ENCODE measurements around the gene RAMAC. TPM values are rescaled to one million over a fixed set of nuclear protein-coding genes. Genes with fewer than 3 reads are reported as not detected.
A peak's percentile ranks its signal among the peaks of the same experiment; 100 is the strongest.
"Not testable (repeated sequence)": the region's sequence is repeated elsewhere in the genome, so short reads cannot be mapped to it uniquely, and the experiment has no call there.

The RAMAC gene
- total RNA-seq, 1 experiment from 2014 or later = 43.3 TPM

DNA sequence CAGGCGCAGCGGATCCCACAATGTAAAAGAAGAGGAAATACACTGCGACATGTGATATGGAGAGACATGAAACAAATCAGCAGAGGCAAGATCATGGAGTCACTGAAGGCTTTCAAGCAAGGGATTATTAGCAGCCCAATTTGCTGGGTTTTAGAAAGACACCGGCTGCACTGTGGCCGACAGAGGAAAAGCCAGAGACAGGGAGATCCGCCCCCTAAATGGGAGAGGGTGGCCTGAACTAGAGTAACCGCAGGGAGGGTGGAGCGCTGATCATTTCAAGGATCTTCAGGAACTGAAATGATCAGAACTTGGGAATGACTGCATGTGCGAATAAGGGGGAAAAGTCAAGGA is 26.0 kb downstream of the RAMAC start:
- Histone ChIP-seq H3K27me3 (replicated peaks) (no peaks in the 10 kb centered on the region), H3K36me3 (peaks cover 36% of the 10 kb centered on the region), H3K4me1 (replicated peaks) (peaks cover 13% of the 10 kb centered on the region), H3K27ac (peak overlapping the region; percentile 10; the same call in 1 of the 2 replicates), H3K4me3 (peak overlapping the region; percentile 90), H3K9me3 (replicated peaks) (0 out of 2 replicates have a peak, but pooled peaks cover 3% of the 10 kb centered on the region)
- DNase-seq (ENCODE audit: low read depth in 1 of 2, low spot score in 2 of 2) = peak in 1 of 2 experiments; percentile 36

DNA sequence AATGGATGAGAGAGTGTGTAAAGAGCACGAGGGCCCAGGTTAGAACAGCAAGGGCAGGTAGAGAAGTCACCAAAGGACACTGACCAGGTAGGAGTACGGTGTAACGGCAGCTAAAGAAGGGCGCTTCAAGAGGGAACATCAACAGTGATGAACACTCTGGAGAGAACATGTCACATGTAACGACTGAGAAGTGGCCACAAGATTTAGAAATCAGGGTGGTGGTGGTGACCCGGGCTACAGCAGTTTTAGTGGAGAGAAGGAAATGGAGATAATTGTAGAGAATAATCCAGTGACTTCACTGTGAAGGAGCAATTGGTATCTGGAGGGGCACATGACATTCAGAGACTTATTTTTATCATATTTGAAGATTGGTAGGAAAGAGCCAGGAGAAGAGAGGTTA is 26.6 kb downstream of the RAMAC start:
- peaks cover 13% of the 10 kb centered on the region for H3K4me1 ChIP-seq (replicated peaks)
- no peak overlapping the region for H3K27ac ChIP-seq
- 0 out of 2 replicates have a peak, but pooled peaks cover 3% of the 10 kb centered on the region for H3K9me3 ChIP-seq (replicated peaks)
- H3K36me3 ChIP-seq = peaks cover 36% of the 10 kb centered on the region
- H3K4me3 ChIP-seq = no peak overlapping the region
- peak in 1 of 2 experiments; percentile 10 for DNase-seq (ENCODE audit: low read depth in 1 of 2, low spot score in 2 of 2)
- no peaks in the 10 kb centered on the region for H3K27me3 ChIP-seq (replicated peaks)

DNA sequence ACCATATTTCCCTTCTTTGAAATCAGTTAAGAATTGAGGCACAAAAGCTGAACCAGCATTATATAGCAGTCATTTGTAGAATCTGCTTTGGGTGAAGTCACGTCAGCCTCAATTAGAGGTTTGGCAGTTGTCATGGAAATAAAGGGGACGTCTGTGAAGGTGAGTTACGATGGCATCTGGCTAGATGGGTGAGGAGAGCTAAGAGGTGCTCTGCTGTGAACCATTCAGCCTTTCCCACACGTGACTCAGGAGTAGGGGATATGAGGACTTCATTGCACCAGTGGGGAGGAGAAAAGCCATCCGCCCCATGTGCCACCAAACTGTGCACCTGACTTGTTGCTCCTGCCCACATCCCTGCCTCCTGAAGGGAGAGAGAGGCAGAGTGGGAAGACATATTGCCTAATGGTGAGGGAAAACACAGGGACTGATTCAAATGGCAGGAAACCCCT is 28.2 kb downstream of the RAMAC start:
- Histone ChIP-seq H3K4me3 (no peak overlapping the region), H3K36me3 (peaks cover 37% of the 10 kb centered on the region), H3K4me1 (replicated peaks) (peaks cover 13% of the 10 kb centered on the region), H3K9me3 (replicated peaks) (0 out of 2 replicates have a peak, but pooled peaks cover 3% of the 10 kb centered on the region), H3K27ac (no peak overlapping the region), H3K27me3 (replicated peaks) (no peaks in the 10 kb centered on the region)
- DNase-seq (ENCODE audit: low read depth in 1 of 2, low spot score in 2 of 2) = peak in 1 of 2 experiments; percentile 23

DNA sequence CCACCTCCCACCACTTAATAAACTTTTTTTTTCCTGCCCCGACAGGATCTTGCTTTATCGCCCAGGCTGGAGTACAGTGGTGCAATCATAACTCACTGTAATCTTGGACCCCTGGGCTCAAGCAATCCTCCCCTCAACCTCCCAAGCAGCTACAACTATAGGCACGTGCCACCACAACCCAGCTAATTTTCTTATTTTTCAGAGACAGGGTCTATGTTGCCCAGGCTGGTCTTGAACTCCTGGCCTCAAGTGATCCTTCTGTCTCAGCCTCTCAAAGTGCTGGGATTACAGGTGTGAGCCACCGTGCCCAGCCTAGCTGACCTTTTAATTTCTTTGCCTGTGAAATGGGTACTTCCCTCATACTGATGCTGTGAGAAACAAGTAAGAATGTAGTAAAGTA is 29.4 kb downstream of the RAMAC start:
- peaks cover 11% of the 10 kb centered on the region for H3K4me1 ChIP-seq (replicated peaks)

DNA sequence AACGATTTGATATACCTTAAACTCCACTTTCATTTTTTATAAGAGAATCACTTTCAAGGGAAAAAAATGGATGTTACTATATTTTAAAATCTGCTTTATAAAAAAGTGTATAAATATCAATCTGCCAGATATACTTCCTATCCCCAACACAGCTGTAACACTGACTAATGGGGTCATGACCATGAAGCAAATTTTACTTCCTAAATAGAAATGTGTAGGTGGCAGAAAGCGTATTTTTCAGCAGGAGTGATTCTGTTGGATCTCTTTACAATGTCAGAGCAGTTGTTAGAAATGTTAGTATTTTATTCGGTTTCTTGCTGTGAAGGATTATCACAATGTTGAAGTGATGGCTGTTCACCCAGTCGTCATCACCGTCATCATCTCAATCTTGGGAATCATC is 30.9 kb downstream of the RAMAC start:
- Histone ChIP-seq H3K27me3 (replicated peaks) (no peaks in the 10 kb centered on the region), H3K27ac (no peak overlapping the region), H3K9me3 (replicated peaks) (no peaks in the 10 kb centered on the region), H3K36me3 (peaks cover 40% of the 10 kb centered on the region), H3K4me1 (replicated peaks) (peaks cover 4% of the 10 kb centered on the region), H3K4me3 (no peak overlapping the region)
- no peak for DNase-seq (ENCODE audit: low read depth in 1 of 2, low spot score in 2 of 2)

More for the DNA sequence above, 29.4 kb downstream of the RAMAC start:
- peak in 1 of 2 experiments; percentile 6 for DNase-seq (ENCODE audit: low read depth in 1 of 2, low spot score in 2 of 2)
- Histone ChIP-seq H3K27ac (no peak overlapping the region), H3K27me3 (replicated peaks) (no peaks in the 10 kb centered on the region), H3K9me3 (replicated peaks) (0 out of 2 replicates have a peak, but pooled peaks cover 3% of the 10 kb centered on the region), H3K36me3 (peaks cover 35% of the 10 kb centered on the region), H3K4me3 (no peak overlapping the region)

DNA sequence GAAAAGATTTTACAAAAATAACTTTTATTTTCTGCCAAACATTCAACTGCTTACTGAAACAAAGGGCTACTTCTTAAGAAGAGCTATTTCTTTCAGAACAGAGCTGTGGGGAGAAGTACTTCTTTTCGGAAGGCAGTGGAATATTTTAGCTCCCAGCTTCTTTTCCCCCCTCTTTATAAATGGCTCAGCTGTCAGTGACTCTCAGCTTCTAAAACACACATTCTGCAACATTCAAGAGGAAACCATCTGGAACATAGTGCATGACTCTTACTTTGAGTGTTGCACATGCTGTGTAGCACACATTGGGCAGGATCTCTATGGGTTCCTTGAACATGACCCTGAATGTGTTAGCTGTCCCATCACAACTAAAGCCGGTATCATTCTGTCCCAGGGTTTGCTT is 32.4 kb downstream of the RAMAC start:
- Histone ChIP-seq H3K9me3 (replicated peaks) (no peaks in the 10 kb centered on the region), H3K36me3 (peaks cover 40% of the 10 kb centered on the region), H3K27me3 (replicated peaks) (no peaks in the 10 kb centered on the region), H3K4me1 (replicated peaks) (no peaks in the 10 kb centered on the region), H3K4me3 (no peak overlapping the region), H3K27ac (no peak overlapping the region)
- DNase-seq (ENCODE audit: low read depth in 1 of 2, low spot score in 2 of 2) = no peak

DNA sequence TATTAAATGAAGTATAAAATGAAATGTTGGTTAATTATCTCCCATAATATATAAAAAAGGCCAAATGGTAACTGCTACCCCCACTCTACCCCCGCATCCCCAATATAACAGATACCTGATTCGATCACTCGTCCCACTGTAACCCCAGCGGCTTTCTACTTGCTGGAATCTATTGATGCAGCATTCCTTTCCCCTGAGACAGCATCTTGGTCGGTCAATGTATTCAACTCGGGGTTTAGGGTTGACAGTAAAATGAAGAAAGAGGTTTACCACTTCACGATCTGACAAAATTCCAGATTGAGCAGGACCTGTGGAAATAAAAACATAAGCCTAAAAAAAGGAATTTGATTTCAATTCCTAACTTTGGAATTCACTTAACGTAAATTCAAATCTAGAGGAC is 44.0 kb downstream of the RAMAC start:
- Histone ChIP-seq H3K4me1 (replicated peaks) (peaks cover 20% of the 10 kb centered on the region), H3K36me3 (peaks cover 48% of the 10 kb centered on the region), H3K4me3 (no peak overlapping the region), H3K27ac (peak overlapping the region; percentile 38; the same call in 1 of the 2 replicates), H3K9me3 (replicated peaks) (no peaks in the 10 kb centered on the region), H3K27me3 (replicated peaks) (no peaks in the 10 kb centered on the region)
- DNase-seq (ENCODE audit: low read depth in 1 of 2, low spot score in 2 of 2) = peak; percentile 49 to 58

DNA sequence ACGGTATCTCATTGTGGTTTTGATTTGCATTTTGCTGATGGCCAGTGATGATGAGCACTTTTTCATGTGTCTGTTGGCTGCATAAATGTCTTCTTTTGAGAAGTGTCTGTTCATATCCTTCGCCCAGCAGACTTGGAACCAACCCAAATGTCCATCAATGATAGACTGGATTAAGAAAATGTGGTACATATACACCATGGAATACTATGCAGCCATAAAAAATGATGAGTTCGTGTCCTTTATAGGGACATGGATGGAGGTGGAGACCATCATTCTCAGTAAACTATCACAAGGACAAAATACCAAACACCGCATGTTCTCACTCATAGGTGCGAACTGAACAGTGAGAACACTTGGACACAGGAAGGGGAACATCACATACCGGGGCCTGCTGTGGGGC is 45.2 kb downstream of the RAMAC start:
- not testable (repeated sequence) for H3K27ac ChIP-seq; DNase-seq (ENCODE audit: low read depth in 1 of 2, low spot score in 2 of 2); H3K4me3 ChIP-seq; H3K9me3 ChIP-seq (replicated peaks); H3K27me3 ChIP-seq (replicated peaks)
- peaks cover 48% of the 10 kb centered on the region for H3K36me3 ChIP-seq
- peaks cover 20% of the 10 kb centered on the region for H3K4me1 ChIP-seq (replicated peaks)

DNA sequence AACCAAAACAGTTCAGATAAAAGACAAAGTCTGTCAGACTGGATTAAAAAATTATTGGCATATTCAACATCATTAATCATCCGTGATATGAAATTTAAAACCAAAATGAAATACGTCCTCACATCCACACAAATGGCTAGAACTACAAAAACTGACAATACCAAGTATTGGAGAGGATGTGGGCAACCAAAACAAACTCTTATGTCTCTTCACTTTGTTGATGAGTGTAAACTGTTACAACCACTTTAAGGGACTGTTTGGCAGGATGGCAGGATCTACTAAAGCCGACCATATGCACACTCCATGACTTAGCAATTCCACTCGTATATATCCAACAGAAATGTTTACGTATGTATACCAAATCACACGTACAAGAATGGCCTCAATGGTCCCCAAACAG is 50.2 kb downstream of the RAMAC start:
- no peak for DNase-seq (ENCODE audit: low read depth in 1 of 2, low spot score in 2 of 2)
- H3K4me3 ChIP-seq = no peak overlapping the region
- no peaks in the 10 kb centered on the region for H3K9me3 ChIP-seq (replicated peaks)
- no peak overlapping the region for H3K27ac ChIP-seq
- H3K36me3 ChIP-seq = peaks cover 51% of the 10 kb centered on the region
- H3K4me1 ChIP-seq (replicated peaks) = peaks cover under 1% of the 10 kb centered on the region
- H3K27me3 ChIP-seq (replicated peaks) = no peaks in the 10 kb centered on the region

DNA sequence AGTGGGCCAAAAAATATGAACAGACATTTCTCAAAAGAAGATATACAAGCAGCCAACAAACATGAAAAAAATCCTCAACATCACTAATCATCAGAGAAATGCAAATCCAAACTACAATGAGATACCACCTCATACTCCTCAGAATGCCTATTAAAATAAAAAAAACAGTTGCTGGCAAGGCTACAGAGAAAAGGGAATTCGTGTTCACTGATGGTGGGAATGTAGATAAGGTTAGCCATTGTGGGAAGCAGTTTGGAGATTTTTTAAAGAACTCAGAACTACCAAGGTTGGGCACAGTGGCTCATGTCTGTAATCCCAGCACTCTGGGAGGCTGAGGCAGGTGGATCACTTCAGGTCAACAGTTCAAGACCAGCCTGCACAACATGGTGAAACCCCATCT is 53.2 kb downstream of the RAMAC start:
- no peak for DNase-seq (ENCODE audit: low read depth in 1 of 2, low spot score in 2 of 2)
- H3K27me3 ChIP-seq (replicated peaks) = no peaks in the 10 kb centered on the region
- peaks cover 65% of the 10 kb centered on the region for H3K36me3 ChIP-seq
- no peak overlapping the region for H3K4me3 ChIP-seq
- no peaks in the 10 kb centered on the region for H3K9me3 ChIP-seq (replicated peaks)
- no peaks in the 10 kb centered on the region for H3K4me1 ChIP-seq (replicated peaks)
- H3K27ac ChIP-seq = no peak overlapping the region

Other genes starting within 250 kb of the RAMAC start
- gene FSD2, start 180.1 kb upstream of the RAMAC start, total RNA-seq (2014; rRNA removed; shearing (Covaris generic)) = not detected in 2 replicates
- gene WHAMM, start 176.6 kb upstream of the RAMAC start, total RNA-seq (2014; rRNA removed; shearing (Covaris generic)) = 4.7 and 4.8 TPM in 2 replicates
- 0.41 and 1.2 TPM in 2 replicates for gene HOMER2, start 33.5 kb upstream of the RAMAC start, total RNA-seq (2014; rRNA removed; shearing (Covaris generic))
- gene C15orf40, start 25.4 kb downstream of the RAMAC start, total RNA-seq (2014; rRNA removed; shearing (Covaris generic)) = 22.7 and 29.0 TPM in 2 replicates
- gene BTBD1, start 81.0 kb downstream of the RAMAC start, total RNA-seq (2014; rRNA removed; shearing (Covaris generic)) = 100 and 122 TPM in 2 replicates
- gene TM6SF1, start 121.4 kb downstream of the RAMAC start, total RNA-seq (2014; rRNA removed; shearing (Covaris generic)) = 0.38 and 2.2 TPM in 2 replicates
- 93.9 and 195 TPM in 2 replicates for gene HDGFL3, start 221.6 kb downstream of the RAMAC start, total RNA-seq (2014; rRNA removed; shearing (Covaris generic))